ENCODE data around the gene TACR1.

GRCh38 chr2:75023666-75024455, 175.5 kb downstream of the TACR1 start:
- TF ChIP-seq EZH2 (IDR thresholded peaks at IDR 0.05; ENCODE audit: borderline replicate concordance, insufficient read depth, low read depth, low read length, poor library complexity, severe bottlenecking), result no peak
- no peak for TF ChIP-seq CTCF (IDR thresholded peaks at IDR 0.05)

All from B cell (primary cell).